ENCODE measurements around the gene CNIH4. TPM values are rescaled to one million over a fixed set of nuclear protein-coding genes. Genes with fewer than 3 reads are reported as not detected.

CNIH4 gene
- total RNA-seq, 2 experiments from 2014 or later: 41.3 to 43.7 TPM

GRCh38 chr1:224380003-224380402, 23.3 kb downstream of the CNIH4 start:
- Mint-ChIP-seq H3K27me3 (ENCODE audit: low read depth) (no peaks in the 10 kb centered on the region), H3K9me3 (ENCODE audit: insufficient read depth) (no peaks in the 10 kb centered on the region), H3K4me3 (peak overlapping the region; percentile 68), H3K36me3 (ENCODE audit: low read depth) (peaks cover 78% of the 10 kb centered on the region), H3K27ac (peak overlapping the region; percentile 87), H3K4me1 (ENCODE audit: low read depth) (peaks cover 78% of the 10 kb centered on the region)
- ChIA-PET POLR2A (interaction anchor here (1.8 kb wide), 1 partner anchor 22 kb away, joined by 7 read pairs; no protein-coding TSS in a partner anchor), CTCF (interaction anchor here (0.7 to 4.0 kb wide), 7 partner anchors 14 to 264 kb away, joined by 3 to 13 read pairs (median 3); no protein-coding TSS in a partner anchor)
- DNase-seq (peak; percentile 76), ATAC-seq (peak; percentile 75)

DNA sequence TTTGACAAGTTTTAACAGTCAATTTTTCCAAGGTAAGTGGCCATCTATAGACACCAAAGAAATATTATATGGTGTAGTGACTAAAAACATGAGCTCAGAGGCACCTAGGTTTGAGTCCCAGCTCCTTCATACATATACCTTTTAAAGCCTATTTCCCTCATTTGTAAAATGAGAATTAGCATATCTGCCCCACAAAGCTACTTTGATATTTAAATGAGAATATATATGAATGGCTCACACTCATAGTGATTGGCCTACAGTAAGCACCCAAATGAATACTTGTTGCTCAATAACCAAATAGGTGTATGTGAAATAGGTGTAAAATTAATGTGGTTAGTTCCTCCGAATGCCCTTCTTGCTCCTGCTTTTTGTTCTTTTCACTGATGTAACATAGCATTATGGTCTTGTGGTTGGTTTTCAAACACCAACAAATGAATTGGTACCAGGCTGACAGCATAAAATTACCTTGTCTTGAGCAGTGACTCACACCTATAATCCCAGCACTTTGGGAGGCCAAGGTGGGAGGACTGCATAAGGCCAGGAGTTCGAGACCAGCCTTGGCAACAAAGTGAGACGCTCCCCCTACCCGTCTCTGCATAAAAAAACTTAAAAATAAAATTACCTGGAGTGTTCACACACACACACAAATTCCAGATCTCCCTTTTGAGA, 25.3 kb downstream of the CNIH4 start:
- Mint-ChIP-seq H3K27ac (peak overlapping the region; percentile 79), H3K36me3 (ENCODE audit: low read depth) (peaks cover 74% of the 10 kb centered on the region), H3K4me3 (no peak overlapping the region), H3K4me1 (ENCODE audit: low read depth) (peaks cover 73% of the 10 kb centered on the region), H3K27me3 (ENCODE audit: low read depth) (no peaks in the 10 kb centered on the region), H3K9me3 (ENCODE audit: insufficient read depth) (no peaks in the 10 kb centered on the region)
- ChIA-PET CTCF (interaction anchor here (1.0 to 1.9 kb wide), 3 partner anchors 12 to 75 kb away, joined by 3 to 8 read pairs (median 5); no protein-coding TSS in a partner anchor), POLR2A (interaction anchor here (0.6 kb wide), 1 partner anchor 137 kb away, joined by 3 read pairs; no protein-coding TSS in a partner anchor)
- ATAC-seq: peak; percentile 14
- no peak for DNase-seq

DNA sequence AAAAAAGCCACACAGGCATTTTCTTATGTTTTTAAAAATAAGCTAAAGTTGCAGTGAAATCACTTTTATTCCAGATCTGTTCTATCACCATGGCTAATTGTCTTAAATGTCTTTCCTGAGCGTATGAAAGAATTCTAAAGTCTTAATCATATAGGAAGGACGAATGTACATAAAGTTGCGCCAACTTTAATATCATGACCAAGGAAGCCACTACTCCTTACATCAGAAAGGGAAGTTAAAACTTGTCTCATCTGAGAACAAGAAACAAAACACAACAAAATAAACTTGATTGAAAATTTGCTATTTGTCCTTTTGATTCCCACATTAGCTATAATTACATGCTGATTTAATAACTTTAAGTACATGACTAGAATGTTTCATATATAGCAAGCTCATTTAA, 26.5 kb downstream of the CNIH4 start:
- no peak for ATAC-seq
- Mint-ChIP-seq H3K9me3 (ENCODE audit: insufficient read depth) (no peaks in the 10 kb centered on the region), H3K4me1 (ENCODE audit: low read depth) (peaks cover 72% of the 10 kb centered on the region), H3K36me3 (ENCODE audit: low read depth) (peaks cover 72% of the 10 kb centered on the region), H3K27me3 (ENCODE audit: low read depth) (no peaks in the 10 kb centered on the region), H3K27ac (no peak overlapping the region), H3K4me3 (no peak overlapping the region)
- CTCF ChIA-PET: interaction anchor here (0.9 to 1.9 kb wide), 5 partner anchors 11 to 131 kb away, joined by 3 to 8 read pairs (median 3); no protein-coding TSS in a partner anchor
- DNase-seq: no peak
- POLR2A ChIA-PET: interaction anchor here (1.6 kb wide), 1 partner anchor 49 kb away, joined by 5 read pairs; no protein-coding TSS in a partner anchor

DNA sequence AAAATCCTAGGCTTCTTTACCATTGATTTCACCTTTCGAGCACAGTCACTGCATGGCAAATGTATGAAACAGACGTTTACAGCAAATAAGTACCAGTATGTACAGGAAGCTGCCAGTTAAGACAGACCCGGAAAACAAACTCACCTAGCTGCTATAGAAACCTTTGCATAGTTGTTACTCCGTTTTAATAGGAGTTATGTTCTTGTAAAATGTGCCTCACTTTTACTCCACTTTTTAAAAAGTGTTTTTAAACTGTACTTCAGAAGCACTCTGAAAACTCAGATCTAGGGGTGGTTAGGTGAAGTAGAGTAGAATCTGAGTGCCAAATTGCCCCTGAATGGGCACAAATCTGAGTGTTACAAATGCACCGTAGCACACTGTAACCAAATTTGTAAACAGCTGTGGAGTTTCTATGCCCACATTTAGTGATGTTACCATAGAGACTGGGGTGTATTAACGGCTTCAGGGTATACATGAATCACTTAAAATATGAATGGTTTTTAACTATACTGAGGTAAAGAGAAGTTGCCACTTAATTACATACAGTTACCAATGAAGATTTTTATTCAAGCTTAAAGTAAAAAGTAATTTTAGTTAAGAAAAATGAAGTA, 30.7 kb downstream of the CNIH4 start:
- DNase-seq: no peak
- Mint-ChIP-seq H3K27ac (peak overlapping the region; percentile 66), H3K9me3 (ENCODE audit: insufficient read depth) (no peaks in the 10 kb centered on the region), H3K4me3 (no peak overlapping the region), H3K36me3 (ENCODE audit: low read depth) (peaks cover 74% of the 10 kb centered on the region), H3K4me1 (ENCODE audit: low read depth) (peaks cover 40% of the 10 kb centered on the region), H3K27me3 (ENCODE audit: low read depth) (no peaks in the 10 kb centered on the region)
- CTCF ChIA-PET: interaction anchor here (1.0 to 1.7 kb wide), 4 partner anchors 17 to 535 kb away, joined by 3 to 6 read pairs (median 3); no protein-coding TSS in a partner anchor
- peak; percentile 73 for ATAC-seq
- POLR2A ChIA-PET: interaction anchor here (1.1 to 1.5 kb wide), 4 partner anchors 12 to 44 kb away, joined by 3 to 4 read pairs (median 3); partner anchors contain the start of gene CNIH4

DNA sequence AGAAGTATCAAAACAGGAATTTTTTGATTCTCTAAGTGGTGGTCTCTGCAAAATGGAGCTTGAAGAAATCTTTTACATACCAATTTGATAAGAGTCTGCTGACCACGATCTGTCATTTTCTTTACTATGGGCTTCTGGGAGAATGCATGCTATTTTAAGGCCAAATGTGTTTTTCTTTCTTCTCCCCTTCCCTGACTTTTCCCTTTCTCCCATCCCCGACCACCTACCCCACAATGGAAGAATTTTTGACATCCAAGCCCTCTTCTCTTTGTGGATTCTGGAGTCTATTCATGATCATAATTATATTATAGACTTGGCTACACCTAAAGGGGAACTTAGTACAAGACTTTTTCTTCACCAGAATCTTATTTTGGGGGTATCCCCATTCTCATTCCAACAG, 31.3 kb downstream of the CNIH4 start:
- ATAC-seq: no peak
- CTCF ChIA-PET: interaction anchor here (1.3 to 1.7 kb wide), 4 partner anchors 46 to 535 kb away, joined by 3 to 6 read pairs (median 3); no protein-coding TSS in a partner anchor
- Mint-ChIP-seq H3K27me3 (ENCODE audit: low read depth) (no peaks in the 10 kb centered on the region), H3K9me3 (ENCODE audit: insufficient read depth) (no peaks in the 10 kb centered on the region), H3K36me3 (ENCODE audit: low read depth) (peaks cover 78% of the 10 kb centered on the region), H3K27ac (peak overlapping the region; percentile 16), H3K4me1 (ENCODE audit: low read depth) (peaks cover 38% of the 10 kb centered on the region), H3K4me3 (no peak overlapping the region)
- DNase-seq: no peak
- POLR2A ChIA-PET: interaction anchor here (1.3 kb wide), 1 partner anchor 12 kb away, joined by 3 read pairs; no protein-coding TSS in a partner anchor

GRCh38 chr1:224390517-224390916, 33.8 kb downstream of the CNIH4 start:
- Mint-ChIP-seq H3K27ac (no peak overlapping the region), H3K4me1 (ENCODE audit: low read depth) (peaks cover 31% of the 10 kb centered on the region), H3K27me3 (ENCODE audit: low read depth) (no peaks in the 10 kb centered on the region), H3K4me3 (no peak overlapping the region), H3K9me3 (ENCODE audit: insufficient read depth) (no peaks in the 10 kb centered on the region), H3K36me3 (ENCODE audit: low read depth) (peaks cover 78% of the 10 kb centered on the region)
- ChIA-PET CTCF (no interaction called here), POLR2A (no interaction called here)
- ATAC-seq (no peak), DNase-seq (no peak)

- Mint-ChIP-seq H3K9me3 (ENCODE audit: insufficient read depth) (no peaks in the 10 kb centered on the region), H3K4me3 (no peak overlapping the region), H3K4me1 (ENCODE audit: low read depth) (peaks cover 12% of the 10 kb centered on the region), H3K36me3 (ENCODE audit: low read depth) (peaks cover 81% of the 10 kb centered on the region), H3K27ac (no peak overlapping the region), H3K27me3 (ENCODE audit: low read depth) (no peaks in the 10 kb centered on the region)
- CTCF ChIA-PET: interaction anchor here (2.1 kb wide), 1 partner anchor 10 kb away, joined by 8 read pairs; no protein-coding TSS in a partner anchor
- ATAC-seq: no peak
- DNase-seq: no peak
- POLR2A ChIA-PET: no interaction called here
These were observed 36.0 kb downstream of the CNIH4 start for GRCh38 chr1:224392411-224393249.

GRCh38 chr1:224393294-224393693, 36.6 kb downstream of the CNIH4 start:
- Mint-ChIP-seq H3K4me3 (no peak overlapping the region), H3K27ac (no peak overlapping the region), H3K27me3 (ENCODE audit: low read depth) (no peaks in the 10 kb centered on the region), H3K36me3 (ENCODE audit: low read depth) (peaks cover 81% of the 10 kb centered on the region), H3K4me1 (ENCODE audit: low read depth) (peaks cover 7% of the 10 kb centered on the region), H3K9me3 (ENCODE audit: insufficient read depth) (no peaks in the 10 kb centered on the region)
- DNase-seq: no peak
- no peak for ATAC-seq
- ChIA-PET POLR2A (no interaction called here), CTCF (interaction anchor here (1.3 to 2.1 kb wide), 2 partner anchors 10 to 121 kb away, joined by 6 to 8 read pairs; no protein-coding TSS in a partner anchor)

DNA sequence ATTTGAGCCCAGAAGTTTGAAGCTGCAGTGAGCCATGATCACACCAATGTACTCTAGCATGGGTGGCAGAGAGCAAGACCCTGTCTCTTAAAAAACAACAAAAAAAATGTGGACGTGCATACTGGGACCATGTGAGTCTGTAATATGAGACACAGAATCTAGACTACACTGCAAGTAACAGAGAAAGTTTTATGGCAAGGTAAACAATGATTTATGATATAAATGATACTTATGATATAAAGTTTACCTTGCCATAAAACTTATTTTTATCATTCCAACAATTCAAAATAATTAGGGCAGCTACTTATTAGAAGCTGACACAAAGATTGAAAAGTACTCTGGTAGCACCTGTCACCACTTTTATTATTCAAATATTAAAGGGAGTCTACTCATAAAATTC, 43.2 kb downstream of the CNIH4 start:
- CTCF ChIA-PET: interaction anchor here (1.0 kb wide), 1 partner anchor 10 kb away, joined by 3 read pairs; no protein-coding TSS in a partner anchor
- no peak overlapping the region for H3K27ac Mint-ChIP-seq
- H3K9me3 Mint-ChIP-seq (ENCODE audit: insufficient read depth): no peaks in the 10 kb centered on the region
- ATAC-seq (no peak), DNase-seq (no peak)
- H3K4me1 Mint-ChIP-seq (ENCODE audit: low read depth): peaks cover 20% of the 10 kb centered on the region
- no peaks in the 10 kb centered on the region for H3K27me3 Mint-ChIP-seq (ENCODE audit: low read depth)
- POLR2A ChIA-PET: no interaction called here
- no peak overlapping the region for H3K4me3 Mint-ChIP-seq
- H3K36me3 Mint-ChIP-seq (ENCODE audit: low read depth): peaks cover 67% of the 10 kb centered on the region

GRCh38 chr1:224402472-224403036, 45.9 kb downstream of the CNIH4 start:
- no peaks in the 10 kb centered on the region for H3K9me3 Mint-ChIP-seq (ENCODE audit: insufficient read depth)
- no peak overlapping the region for H3K27ac Mint-ChIP-seq
- H3K36me3 Mint-ChIP-seq (ENCODE audit: low read depth): peaks cover 62% of the 10 kb centered on the region
- CTCF ChIA-PET: interaction anchor here (1.3 kb wide), 1 partner anchor 19 kb away, joined by 3 read pairs; no protein-coding TSS in a partner anchor
- no peak overlapping the region for H3K4me3 Mint-ChIP-seq
- ATAC-seq (peak; percentile 8), DNase-seq (no peak)
- H3K27me3 Mint-ChIP-seq (ENCODE audit: low read depth): no peaks in the 10 kb centered on the region
- POLR2A ChIA-PET: no interaction called here
- peaks cover 22% of the 10 kb centered on the region for H3K4me1 Mint-ChIP-seq (ENCODE audit: low read depth)

Measured in activated CD8-positive, alpha-beta T cell treated with anti-CD3 and anti-CD28 coated beads, Interleukin-2, amount 10 ng/mL, durations not matched to agents 7 days and 5 days (primary cell).